PC-3 (cell line): Measurements from ENCODE around the gene NOC4L.

Source experiments
- CTCF ChIP-seq: fragments of 300-600 bp; sonication (generic); conservative IDR thresholded peaks from 2 replicates; pipeline ENCODE4 v1.5.1; 2017; ENCODE audit warnings: antibody characterized with exemption, low read depth, mild to moderate bottlenecking, low read length
- EZH2 ChIP-seq: fragments of 300-600 bp; sonication (generic); IDR thresholded peaks from one replicate; pipeline ENCODE4 v1.6.1; 2017; ENCODE audit warnings: antibody characterized with exemption, mild to moderate bottlenecking, low read length; ENCODE audit not compliant: unreplicated experiment

GRCh38 chr12:132186857-132187620, 42.8 kb downstream of the NOC4L start:
- TF ChIP-seq CTCF (peak; percentile 40; the same call in 1 of the 2 replicates), EZH2 (no peak)
